ENCODE results near the gene TNIP3.

Gene TNIP3

GRCh38 chr4:121088867-121089266 is 75.3 kb downstream of the TNIP3 start:
- DNase-seq (ENCODE audit: low read depth in 3 of 3) = no peak

Measured in stimulated activated CD4-positive, alpha-beta T cell treated with anti-CD3 and anti-CD28 coated beads, TNF-alpha, amount 100 ng/mL, for 4 hours (primary cell).